ENCODE data around the gene GNPDA2.

Gene GNPDA2

GRCh38 chr4:44678094-44679041 lies 48.0 kb downstream of the GNPDA2 start, which contains the start of gene GUF1:
Gene GUF1, plus strand, starts transcription at chr4:44678420. Its CDS starts 203 bp downstream, at chr4:44678623.
- peak; percentile 89 for DNase-seq

GRCh38 chr4:44675366-44675765 lies 51.0 kb downstream of the GNPDA2 start:
- no peak for DNase-seq

GRCh38 chr4:44674471-44674870 lies 51.9 kb downstream of the GNPDA2 start:
- DNase-seq: no peak

GRCh38 chr4:44671636-44672035 lies 54.7 kb downstream of the GNPDA2 start:
- no peak for DNase-seq

GRCh38 chr4:44670506-44671199 lies 55.7 kb downstream of the GNPDA2 start:
- DNase-seq: no peak

DNA sequence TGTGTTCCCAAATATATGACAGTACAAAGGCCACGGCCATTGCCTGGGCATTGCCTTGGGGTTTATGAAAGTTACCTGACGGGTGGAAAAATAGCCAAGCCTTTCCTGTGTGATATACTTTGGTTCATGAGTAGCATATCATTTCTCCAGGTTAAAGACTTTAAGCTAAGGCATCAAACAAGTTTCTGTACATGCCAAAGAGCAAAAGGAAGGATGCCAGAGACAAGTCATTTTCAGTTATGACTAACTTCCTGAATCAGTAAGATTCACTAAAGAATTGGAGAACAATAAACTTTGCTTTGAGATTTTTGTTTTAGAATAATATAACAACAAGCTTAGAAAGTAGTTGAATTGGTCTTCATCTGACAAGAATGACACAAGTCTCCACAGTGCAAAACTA lies 57.8 kb downstream of the GNPDA2 start:
- DNase-seq: no peak

GRCh38 chr4:44663539-44664263 lies 62.7 kb downstream of the GNPDA2 start:
- DNase-seq: no peak

DNA sequence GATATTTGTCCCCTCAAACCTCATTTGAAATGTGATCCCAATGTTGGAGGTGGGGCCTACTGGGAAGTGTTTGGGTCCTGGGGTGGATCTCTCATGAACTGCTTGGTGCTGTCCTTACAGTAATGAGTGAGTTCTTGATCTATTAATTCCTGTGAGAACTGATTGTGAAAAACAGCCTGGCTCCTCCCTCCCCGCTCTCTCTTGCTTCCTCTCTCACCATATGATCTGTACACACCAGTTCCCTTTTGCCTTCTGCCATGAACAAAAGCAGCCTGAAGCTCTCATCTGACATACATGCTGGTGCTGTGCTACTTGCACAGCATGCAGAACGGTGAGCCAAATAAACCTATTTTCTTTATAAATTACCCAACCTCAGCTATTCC lies 63.7 kb downstream of the GNPDA2 start:
- DNase-seq: no peak

DNA sequence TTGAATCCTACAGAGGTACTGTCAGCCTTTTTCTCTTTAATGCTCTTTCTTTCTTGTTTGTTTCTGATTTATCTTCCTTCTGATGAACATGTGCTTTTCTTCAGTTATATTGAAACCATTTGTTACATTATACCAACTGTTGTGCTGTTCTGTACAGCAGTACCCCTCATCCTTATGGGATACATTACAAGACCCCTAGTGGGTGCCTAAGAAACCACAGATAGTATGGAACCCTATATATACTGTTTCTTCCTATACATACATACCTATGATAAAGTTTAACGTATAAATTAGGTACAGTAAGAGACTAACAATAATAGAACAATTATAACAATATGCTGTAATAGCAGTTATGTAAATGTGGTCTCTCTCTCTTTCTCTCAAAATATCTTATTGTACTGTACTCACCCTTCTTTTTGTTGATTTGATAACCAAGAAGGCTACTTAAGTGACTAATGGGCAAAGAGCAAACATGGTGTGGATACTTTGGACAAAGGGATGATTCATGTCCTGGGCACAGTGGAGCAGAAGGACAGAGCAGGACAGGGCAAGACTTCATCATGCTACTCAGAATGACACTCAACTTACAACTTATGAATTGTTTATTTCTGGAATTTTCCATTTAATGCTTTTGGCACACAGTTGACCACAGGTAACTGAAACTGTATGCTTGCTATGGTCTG lies 64.3 kb downstream of the GNPDA2 start:
- no peak for DNase-seq

DNA sequence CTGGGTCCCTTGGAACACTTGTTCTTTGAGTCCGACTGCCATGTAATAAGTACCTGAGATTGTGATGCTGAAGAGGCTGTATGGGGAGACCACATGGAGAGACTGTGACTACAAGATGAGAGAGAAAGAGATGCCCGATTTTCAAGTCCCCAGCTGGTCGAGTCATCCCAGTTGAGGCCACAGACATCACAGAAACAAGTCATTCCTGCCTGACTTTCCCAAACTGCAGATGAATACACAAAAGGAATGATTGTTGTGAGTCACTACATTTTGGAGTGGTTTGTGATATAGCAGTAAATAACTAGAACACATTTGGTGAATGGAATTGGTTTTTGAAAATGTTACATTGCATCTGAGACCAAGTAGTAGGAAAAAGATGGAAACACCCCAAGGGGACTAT lies 66.0 kb downstream of the GNPDA2 start:
- DNase-seq: no peak

- no peak for DNase-seq
Measured at GRCh38 chr4:44652002-44652401, 74.4 kb downstream of the GNPDA2 start.

All from CD4-positive, alpha-beta T cell treated with Interleukin-17A for 4 hours (primary cell).